Prostate gland (tissue), 2 donors: ENCODE measurements around the gene PIK3C2G.

ENCODE experiments used
- POLR2A ChIP-seq: fragments of 450-650 bp; IDR thresholded peaks from one replicate; pipeline ENCODE4 v1.6.1; 2016; ENCODE audit warnings: antibody characterized with exemption, mild to moderate bottlenecking
- POLR2AphosphoS5 ChIP-seq: sonication (generic); formaldehyde crosslinking; IDR thresholded peaks from one replicate; pipeline ENCODE4 v1.6.1; 2017; ENCODE audit warnings: antibody characterized with exemption
- TF ChIP-seq, protein P1 (sequence below), 4 experiments: fragments of 200-600 bp in 2 of 4; fragments of 450-650 bp in 2 of 4; sonication (generic) in 2 of 4; IDR thresholded peaks; 1 replicate in 3 of 4; 2 replicates in 1 of 4; pipeline ENCODE4 v1.5.1; 2016 to 2019; ENCODE audit warnings: antibody characterized with exemption in 4 of 4, mild to moderate bottlenecking in 2 of 4, moderate library complexity in 2 of 4

DNA sequence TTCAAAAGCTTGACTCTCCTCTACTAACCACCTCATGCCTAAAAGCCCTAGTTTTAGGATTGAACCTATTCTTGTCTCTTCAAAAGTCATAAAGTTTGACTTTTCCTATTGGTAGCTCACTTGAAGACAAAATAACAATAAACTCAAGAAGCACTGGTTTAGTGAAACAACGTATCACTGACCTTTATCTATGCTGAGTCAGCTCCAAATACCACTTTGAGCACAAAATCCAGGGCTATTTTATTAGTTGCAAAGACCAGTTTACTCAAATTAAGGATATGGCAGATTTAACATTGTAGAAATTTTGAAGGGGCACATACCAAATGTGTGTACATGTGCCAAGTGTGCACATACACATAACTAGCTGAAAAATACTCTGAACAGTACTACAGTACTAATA, 45.0 kb downstream of the PIK3C2G start:
- TF ChIP-seq, protein P1, sequence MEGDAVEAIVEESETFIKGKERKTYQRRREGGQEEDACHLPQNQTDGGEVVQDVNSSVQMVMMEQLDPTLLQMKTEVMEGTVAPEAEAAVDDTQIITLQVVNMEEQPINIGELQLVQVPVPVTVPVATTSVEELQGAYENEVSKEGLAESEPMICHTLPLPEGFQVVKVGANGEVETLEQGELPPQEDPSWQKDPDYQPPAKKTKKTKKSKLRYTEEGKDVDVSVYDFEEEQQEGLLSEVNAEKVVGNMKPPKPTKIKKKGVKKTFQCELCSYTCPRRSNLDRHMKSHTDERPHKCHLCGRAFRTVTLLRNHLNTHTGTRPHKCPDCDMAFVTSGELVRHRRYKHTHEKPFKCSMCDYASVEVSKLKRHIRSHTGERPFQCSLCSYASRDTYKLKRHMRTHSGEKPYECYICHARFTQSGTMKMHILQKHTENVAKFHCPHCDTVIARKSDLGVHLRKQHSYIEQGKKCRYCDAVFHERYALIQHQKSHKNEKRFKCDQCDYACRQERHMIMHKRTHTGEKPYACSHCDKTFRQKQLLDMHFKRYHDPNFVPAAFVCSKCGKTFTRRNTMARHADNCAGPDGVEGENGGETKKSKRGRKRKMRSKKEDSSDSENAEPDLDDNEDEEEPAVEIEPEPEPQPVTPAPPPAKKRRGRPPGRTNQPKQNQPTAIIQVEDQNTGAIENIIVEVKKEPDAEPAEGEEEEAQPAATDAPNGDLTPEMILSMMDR (IDR thresholded peaks at IDR 0.05) = no peak
- TF ChIP-seq POLR2AphosphoS5 = no peak
- no peak for TF ChIP-seq POLR2A
